C1 segment of cervical spinal cord (tissue), 14 donors: ENCODE measurements around the gene LGALS3.
"Not testable (repeated sequence)": the region's sequence is repeated elsewhere in the genome, so short reads cannot be mapped to it uniquely, and the experiment has no call there.

ENCODE experiments used
- DNase-seq, 14 donors: peaks; one replicate each; lab custom pipeline; 2025; lab: John Stamatoyannopoulos, UW

LGALS3 gene

DNA sequence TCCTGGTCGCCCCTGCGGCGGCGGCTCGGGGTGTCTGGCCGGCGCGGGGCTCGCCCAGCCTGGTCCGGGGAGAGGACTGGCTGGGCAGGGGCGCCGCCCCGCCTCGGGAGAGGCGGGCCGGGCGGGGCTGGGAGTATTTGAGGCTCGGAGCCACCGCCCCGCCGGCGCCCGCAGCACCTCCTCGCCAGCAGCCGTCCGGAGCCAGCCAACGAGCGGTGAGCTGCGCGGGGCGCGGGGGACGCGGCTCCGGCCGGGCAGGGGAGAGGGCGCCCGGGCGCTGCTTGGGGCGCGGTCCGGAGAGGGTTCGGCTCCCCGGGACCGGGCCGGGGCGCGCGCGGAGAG, at the start of gene LGALS3:
Gene LGALS3, plus strand, starts transcription at position 167 of the 342 bp plus-strand sequence. CDS start 8,122 bp downstream, outside the sequence.
- peak in 3 of 14 donors; percentile 6 to 26 (median 6) for DNase-seq

DNA sequence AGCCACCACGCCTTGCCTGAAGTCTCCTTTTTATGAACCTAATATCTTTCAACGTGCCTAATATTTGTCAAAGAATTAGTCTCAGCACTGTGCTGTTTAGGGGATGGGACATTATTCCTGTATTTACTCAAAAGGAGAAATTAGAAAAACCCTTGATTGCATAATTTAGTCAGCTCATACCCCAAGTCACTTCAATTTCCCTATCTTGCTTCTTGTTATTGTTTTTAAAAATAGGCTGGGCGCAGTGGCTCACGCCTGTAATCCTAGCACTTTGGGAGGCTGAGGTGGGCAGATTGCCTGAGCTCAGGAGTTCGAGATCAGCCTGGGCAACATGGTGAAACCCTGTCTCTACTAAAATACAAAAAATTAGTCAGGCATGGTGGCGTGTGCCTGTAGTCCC, 49.1 kb upstream of the LGALS3 start:
- not testable (repeated sequence) for DNase-seq

GRCh38 chr14:55084401-55085059, 44.5 kb upstream of the LGALS3 start:
- DNase-seq = no peak

- no peak for DNase-seq
These were observed 43.9 kb upstream of the LGALS3 start for GRCh38 chr14:55085060-55085660.

- no peak for DNase-seq
These were observed 42.1 kb upstream of the LGALS3 start for GRCh38 chr14:55086938-55087337.

GRCh38 chr14:55088356-55088755, 40.7 kb upstream of the LGALS3 start:
- no peak for DNase-seq

- DNase-seq = no peak
These were observed 36.7 kb upstream of the LGALS3 start for GRCh38 chr14:55092341-55092740.

- no peak for DNase-seq
These were observed 34.5 kb upstream of the LGALS3 start for GRCh38 chr14:55094292-55095157.

DNA sequence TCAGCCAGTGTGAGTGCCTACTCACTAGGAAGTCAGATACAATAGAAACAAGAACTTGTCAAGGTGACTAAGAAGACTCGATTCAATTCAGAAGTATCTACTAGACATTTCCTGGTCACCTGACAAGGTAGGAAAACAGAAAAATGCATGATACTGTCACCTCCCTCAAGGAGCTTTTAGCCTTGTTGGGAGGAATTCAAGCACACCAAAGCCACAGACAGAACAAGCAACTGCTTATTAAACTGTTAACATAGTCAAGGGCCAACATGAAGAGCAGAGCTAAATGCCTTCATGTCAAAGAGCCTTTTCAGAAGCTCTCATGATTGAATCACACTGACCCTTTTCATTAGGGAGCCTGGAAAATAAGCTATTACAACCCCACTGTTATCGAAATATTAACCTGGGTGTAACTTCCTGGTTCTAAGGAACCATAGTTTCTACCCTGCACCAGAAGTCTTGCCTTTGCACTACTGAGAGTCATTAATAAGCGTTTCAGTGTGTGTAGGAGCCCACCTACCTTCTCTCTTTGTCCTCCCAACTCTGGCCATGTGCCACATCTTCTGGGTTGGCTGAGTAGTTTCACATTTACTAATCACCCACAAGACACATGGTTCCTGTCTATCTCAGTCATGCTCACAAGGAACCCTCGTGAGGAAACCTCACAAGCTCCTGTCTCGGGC, 31.0 kb upstream of the LGALS3 start:
- DNase-seq = peak in 6 of 14 donors; percentile 5 to 38 (median 27)

GRCh38 chr14:55098561-55098898, 30.5 kb upstream of the LGALS3 start:
- no peak for DNase-seq

DNA sequence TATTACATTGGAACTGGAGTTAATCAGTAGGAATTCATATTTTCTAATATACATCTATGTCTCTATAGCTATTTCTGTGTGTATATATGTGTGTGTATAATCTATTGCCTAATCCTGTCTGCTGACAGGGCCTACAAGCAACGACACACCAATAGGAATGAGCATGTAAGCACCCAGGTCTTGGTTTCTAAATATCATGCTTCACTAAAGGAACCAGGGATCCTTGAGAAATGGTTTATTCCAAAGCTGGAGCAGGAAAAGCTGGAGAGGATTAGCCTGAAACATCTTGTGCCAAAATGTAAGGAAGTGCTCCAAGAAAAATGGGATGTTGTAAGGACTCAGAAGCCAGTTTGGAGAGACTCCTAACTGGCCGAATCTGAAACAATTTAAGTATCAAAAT, 29.3 kb upstream of the LGALS3 start:
- DNase-seq = no peak

GRCh38 chr14:55101698-55102097, 27.4 kb upstream of the LGALS3 start:
- no peak for DNase-seq

DNA sequence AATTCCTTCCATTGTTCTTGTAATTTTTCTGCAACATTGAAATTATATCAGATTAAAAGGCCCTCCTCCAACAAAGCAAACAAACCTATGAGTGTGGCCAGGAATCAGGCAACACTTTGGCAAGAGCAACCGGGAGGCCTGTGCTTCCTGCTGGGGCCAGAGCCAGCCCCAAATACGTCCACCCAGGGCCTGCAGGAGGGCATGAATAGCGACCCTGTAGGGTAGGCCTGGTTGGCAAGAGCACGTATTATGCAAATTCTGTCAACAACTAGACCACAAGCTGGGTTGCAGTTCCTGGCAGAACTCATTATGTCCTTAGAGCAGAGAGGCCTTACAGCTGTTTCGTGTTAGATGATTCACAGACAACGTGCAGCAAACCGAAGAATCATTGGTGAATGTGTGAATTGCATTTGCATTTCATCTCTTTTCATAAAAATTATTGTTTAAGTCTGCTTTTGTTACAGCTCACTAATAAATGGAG, 26.9 kb upstream of the LGALS3 start:
- peak in 10 of 14 donors; percentile 23 to 87 (median 49) for DNase-seq

DNA sequence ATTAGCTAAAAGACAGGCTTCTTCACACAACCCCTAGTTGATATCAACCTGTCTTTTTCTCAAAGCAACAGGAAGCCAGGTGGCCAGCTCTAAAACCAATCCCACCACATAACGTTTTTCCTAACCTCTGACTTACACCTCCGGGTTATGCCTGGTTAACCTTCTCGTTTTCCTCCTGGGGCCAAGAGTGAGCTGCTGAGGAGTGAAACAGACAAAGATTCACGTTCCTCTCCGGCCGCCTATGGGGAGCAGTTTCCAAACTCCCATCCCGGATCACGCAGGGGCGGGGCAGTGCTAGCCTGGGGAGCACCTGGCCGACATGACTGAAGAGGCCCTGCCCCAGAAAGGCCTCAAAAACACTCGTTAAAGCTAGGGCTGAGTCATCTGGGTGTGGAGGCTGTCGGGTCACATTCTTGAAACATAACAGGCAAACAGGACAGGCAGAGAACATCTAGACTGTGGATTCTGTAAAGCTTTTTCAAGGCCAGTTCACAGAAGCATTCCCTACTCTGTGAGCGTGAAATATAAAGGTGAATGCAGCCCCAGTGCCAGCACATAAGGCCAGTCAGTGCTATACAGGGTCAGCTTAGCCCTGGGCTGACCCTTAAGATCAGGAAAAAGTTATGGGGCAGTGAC, 25.9 kb upstream of the LGALS3 start:
- DNase-seq = no peak

DNA sequence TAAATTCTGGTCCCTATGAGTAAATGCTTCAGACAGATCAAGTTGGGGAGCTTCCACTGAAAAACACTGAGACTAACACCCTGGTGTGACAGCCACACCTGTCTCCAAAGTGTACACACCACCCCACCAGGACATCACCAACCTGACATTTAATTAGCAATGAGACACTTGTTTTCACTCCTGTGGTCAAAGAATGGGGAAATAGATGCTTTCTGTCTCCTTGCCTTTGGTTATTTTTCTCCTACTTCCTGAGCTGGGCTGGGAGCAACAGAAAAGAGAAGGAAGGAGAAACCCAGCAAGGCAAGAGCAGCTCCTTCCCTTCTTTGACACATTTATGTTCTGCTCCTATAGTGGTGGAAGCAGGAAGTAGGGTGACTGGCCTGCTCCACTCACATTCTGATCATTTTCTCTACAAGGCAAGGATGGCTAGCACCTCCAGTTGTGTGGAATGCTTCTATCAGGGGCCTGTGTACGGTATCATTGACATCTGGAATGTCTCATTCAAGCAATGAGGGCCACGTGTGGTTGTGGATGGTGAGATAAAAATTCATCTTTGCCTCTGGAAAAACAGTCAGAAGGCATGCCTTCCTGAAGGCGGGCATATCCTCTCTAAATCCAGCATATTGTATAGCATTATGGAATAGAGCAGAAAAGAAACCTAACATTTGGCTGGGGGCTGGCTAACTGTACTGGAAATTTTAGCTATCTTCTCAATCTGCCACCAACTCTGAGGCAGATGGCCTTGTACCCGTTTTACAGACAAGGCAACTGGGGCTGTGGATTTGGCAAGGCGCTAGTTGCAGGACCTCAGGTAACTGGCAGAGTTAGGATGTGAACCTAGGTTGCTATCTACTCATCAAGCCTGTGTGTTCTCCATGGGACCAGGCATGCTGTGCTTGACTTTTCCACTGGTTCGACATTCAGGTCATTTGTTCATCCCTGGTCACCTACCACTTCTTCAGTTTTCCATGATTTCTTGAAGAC, 24.8 kb upstream of the LGALS3 start:
- no peak for DNase-seq

DNA sequence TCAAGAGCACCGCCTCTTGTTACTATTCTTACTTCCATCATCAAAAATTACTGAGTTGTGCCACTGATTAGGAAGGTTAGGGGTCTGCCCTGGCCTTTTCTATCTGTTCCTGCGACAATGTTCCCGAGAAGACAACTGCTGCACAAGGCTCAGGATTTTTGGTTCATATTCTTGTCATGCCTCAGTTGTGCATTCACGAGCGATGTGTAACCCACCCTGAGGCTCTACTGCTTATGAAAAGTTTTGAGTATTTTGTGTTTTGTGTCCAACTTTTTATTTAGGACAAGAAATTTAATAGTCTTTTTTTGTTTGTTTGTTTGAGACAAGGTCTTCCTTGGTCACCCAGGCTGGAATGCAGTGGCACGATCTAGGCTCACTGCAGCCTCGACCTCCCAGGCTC, 23.1 kb upstream of the LGALS3 start:
- no peak for DNase-seq

DNA sequence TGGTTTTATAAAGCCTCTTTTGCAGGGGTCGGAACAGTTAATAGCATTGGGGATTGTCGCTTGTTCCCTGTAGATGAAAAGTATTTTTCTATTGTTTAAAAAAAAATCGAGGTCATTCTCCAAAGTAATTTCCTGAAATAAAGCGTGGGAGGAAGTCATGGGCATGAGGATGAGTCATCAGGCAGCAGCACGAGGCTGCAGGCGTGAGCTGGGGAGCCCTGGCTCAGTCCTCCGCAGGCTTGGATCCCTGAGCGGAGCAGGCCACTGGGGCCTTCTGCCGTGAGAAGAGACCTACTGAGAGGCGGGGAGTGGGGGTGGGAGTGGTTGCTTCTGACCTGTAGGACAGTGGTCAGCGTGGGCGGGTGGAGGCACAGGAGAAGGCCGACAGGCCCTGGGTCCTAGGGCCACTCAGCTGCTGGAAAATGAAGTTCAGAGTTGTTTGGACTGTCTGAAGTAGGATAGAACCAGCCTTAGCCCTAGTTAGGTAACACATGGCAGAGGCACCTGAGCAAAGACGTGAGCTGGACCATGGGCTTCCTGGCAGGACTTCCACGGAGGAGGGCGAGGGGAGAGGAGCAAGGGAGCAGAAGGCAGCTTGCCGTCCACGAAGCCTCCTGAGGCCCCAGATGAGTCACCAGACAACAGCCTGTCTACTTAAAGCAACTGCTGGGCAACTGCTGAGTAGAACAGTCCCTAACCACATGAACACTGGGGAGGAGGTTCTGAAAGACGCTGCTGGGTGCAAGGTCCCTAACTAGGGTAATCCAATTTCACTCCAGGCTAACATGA, 21.1 kb upstream of the LGALS3 start:
- DNase-seq = peak in 2 of 14 donors; percentile 35 to 38

DNA sequence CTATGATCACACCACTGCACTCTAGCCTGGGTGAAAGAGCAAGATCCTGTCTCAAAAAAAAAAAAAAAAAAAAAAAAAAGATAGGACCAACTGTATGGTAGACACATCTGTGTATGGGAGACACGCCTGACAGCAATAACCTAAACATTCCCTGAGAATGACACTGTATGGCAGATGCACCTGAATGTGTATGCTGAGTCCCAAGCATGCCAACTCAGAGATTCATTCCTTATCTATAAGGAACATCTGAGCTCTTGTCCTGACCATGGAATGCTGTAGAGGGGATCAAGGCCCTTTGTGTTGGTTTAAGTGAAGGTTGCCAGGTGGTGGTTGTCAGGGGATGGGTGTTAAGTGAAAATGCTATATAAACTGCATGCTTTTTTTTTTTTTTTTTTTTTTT, 19.2 kb upstream of the LGALS3 start:
- no peak for DNase-seq

GRCh38 chr14:55111122-55111708, 17.8 kb upstream of the LGALS3 start:
- DNase-seq = no peak
